ENCODE measurements around the gene NUDCD3. TPM values are rescaled to one million over a fixed set of nuclear protein-coding genes. Genes with fewer than 3 reads are reported as not detected.

The NUDCD3 gene
- total RNA-seq, 3 donors from 2014 or later = 52.1 to 64.0 (median 60.0) TPM

DNA sequence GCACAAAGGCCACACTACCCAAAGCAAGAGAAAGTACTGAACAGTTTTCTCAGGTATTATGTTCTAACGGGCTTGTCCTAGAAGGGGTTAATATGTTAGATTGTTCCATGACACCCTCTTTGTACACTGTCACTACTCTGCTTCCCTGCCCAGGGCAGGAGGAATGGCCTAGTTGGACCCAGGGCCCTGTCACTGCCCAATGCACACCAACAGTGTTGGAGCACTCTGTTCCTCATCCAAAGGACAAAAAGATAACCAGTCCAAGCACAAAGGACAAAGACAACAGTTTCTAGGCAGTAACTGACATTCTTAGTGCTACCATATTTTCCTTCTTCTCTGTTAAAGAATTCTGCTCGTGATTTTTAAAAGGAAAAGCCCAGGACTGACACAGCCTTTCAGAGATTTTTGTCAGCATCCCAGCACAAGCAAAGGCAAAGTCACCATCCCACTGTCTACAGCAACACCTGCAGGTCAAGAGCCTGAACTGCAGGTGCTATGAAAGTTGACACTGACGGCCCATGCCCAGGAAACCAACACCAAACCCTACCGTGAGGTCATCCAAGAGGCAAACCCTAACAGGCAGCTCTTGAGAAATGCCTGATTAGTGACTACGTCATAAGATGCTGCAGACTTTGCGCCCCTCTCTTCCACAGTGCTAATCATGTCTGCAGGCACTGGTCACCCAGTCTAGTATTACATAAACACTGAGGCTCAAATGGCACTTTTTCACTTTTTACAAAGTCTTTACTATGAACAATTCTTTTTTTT lies 13.2 kb downstream of the NUDCD3 start:
- no peak for TF ChIP-seq POLR2A (IDR thresholded peaks at IDR 0.05)
- TF ChIP-seq, protein P1, sequence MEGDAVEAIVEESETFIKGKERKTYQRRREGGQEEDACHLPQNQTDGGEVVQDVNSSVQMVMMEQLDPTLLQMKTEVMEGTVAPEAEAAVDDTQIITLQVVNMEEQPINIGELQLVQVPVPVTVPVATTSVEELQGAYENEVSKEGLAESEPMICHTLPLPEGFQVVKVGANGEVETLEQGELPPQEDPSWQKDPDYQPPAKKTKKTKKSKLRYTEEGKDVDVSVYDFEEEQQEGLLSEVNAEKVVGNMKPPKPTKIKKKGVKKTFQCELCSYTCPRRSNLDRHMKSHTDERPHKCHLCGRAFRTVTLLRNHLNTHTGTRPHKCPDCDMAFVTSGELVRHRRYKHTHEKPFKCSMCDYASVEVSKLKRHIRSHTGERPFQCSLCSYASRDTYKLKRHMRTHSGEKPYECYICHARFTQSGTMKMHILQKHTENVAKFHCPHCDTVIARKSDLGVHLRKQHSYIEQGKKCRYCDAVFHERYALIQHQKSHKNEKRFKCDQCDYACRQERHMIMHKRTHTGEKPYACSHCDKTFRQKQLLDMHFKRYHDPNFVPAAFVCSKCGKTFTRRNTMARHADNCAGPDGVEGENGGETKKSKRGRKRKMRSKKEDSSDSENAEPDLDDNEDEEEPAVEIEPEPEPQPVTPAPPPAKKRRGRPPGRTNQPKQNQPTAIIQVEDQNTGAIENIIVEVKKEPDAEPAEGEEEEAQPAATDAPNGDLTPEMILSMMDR (IDR thresholded peaks at IDR 0.05) = peak; percentile 59 to 88 (median 85)
- Histone ChIP-seq H3K27me3 (no peaks in the 10 kb centered on the region), H3K36me3 (peaks cover 4% of the 10 kb centered on the region), H3K9me3 (no peaks in the 10 kb centered on the region), H3K4me1 (no peaks in the 10 kb centered on the region), H3K27ac (no peak overlapping the region), H3K4me3 (no peak overlapping the region)
- peak in 1 of 2 donors; percentile 43 for DNase-seq (ENCODE audit: low spot score in 2 of 2)
- intact Hi-C loops (cut with DNase I; ENCODE audit: low total_unique reads) = no loop called here

DNA sequence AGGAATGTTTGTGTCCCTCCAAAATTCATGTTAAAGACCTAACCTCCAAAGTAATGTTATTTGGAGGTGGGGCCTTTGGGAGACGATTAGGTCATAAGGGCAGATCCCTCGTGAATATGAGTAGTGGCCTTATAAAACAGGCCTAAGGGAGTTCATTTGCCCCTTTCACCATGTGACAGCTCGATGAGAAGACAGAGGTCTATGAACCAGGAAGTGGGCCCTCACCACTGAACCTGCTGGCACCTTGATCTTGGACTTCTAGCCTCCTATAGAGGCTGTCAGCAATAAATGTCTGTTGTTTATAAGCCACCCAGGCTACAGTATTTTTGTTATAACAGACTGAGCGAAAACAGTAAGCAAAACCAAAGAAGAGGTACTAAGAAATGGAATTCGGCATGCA lies 14.1 kb downstream of the NUDCD3 start:
- Histone ChIP-seq H3K27ac (no peak overlapping the region), H3K4me3 (no peak overlapping the region), H3K27me3 (no peaks in the 10 kb centered on the region), H3K4me1 (no peaks in the 10 kb centered on the region), H3K36me3 (peaks cover 4% of the 10 kb centered on the region), H3K9me3 (no peaks in the 10 kb centered on the region)
- DNase-seq (ENCODE audit: low spot score in 2 of 2) = no peak
- intact Hi-C loops (cut with DNase I; ENCODE audit: low total_unique reads) = no loop called here
- TF ChIP-seq, protein P1 (IDR thresholded peaks at IDR 0.05) = no peak
- no peak for TF ChIP-seq POLR2A (IDR thresholded peaks at IDR 0.05)
- TF ChIP-seq POLR2AphosphoS5 (IDR thresholded peaks at IDR 0.05) = no peak

DNA sequence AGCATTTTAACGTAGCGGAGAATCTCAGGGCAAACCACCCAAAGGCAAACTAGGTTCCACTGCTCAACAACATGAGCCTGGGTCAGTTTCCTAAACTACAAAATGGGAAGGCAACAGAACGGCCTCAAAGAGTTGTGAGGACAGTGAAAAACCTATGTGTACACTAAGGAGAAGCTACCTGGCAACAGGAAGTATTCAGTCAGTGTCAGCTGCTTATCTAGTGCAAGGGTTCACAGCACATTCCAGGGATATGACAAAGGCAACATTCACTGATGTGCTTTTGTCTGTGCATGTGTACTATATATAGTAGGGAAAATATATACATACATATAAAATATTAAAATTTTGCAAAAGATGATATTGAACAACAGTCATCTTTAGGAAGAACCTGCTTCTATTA lies 17.2 kb downstream of the NUDCD3 start:
- intact Hi-C loops (cut with DNase I; ENCODE audit: low total_unique reads) = no loop called here
- Histone ChIP-seq H3K4me3 (no peak overlapping the region), H3K36me3 (no peaks in the 10 kb centered on the region), H3K4me1 (no peaks in the 10 kb centered on the region), H3K9me3 (no peaks in the 10 kb centered on the region), H3K27ac (no peak overlapping the region), H3K27me3 (no peaks in the 10 kb centered on the region)
- TF ChIP-seq POLR2AphosphoS5 (IDR thresholded peaks at IDR 0.05) (no peak), POLR2A (IDR thresholded peaks at IDR 0.05) (no peak)
- TF ChIP-seq, protein P1 (IDR thresholded peaks at IDR 0.05) = no peak
- no peak for DNase-seq (ENCODE audit: low spot score in 2 of 2)

DNA sequence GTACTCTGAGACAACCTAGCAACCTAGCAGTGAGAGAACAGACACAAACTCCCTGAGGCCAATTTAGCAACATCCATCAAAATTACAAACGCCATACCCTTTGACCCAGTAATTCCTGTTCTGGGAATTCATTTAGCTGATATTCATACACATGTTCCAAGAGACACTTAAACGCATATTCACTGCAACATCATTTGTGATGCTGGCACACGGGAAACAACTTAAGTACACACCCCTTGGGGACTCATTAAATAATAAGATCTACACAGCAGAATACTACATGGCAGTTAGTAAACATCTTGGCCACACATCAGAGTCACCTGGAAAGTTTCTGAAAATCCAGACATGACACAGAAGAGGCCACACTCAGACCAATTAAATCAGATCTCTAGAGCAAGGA lies 17.6 kb downstream of the NUDCD3 start:
- H3K27ac ChIP-seq = no peak overlapping the region
- H3K4me3 ChIP-seq = no peak overlapping the region
- no peaks in the 10 kb centered on the region for H3K9me3 ChIP-seq
- H3K36me3 ChIP-seq = no peaks in the 10 kb centered on the region
- no peaks in the 10 kb centered on the region for H3K4me1 ChIP-seq
- DNase-seq (ENCODE audit: low spot score in 2 of 2) = no peak
- H3K27me3 ChIP-seq = no peaks in the 10 kb centered on the region
- TF ChIP-seq POLR2AphosphoS5 (IDR thresholded peaks at IDR 0.05) (no peak), POLR2A (IDR thresholded peaks at IDR 0.05) (no peak)
- TF ChIP-seq, protein P1 (IDR thresholded peaks at IDR 0.05) = no peak
- intact Hi-C loops (cut with DNase I; ENCODE audit: low total_unique reads) = no loop called here

DNA sequence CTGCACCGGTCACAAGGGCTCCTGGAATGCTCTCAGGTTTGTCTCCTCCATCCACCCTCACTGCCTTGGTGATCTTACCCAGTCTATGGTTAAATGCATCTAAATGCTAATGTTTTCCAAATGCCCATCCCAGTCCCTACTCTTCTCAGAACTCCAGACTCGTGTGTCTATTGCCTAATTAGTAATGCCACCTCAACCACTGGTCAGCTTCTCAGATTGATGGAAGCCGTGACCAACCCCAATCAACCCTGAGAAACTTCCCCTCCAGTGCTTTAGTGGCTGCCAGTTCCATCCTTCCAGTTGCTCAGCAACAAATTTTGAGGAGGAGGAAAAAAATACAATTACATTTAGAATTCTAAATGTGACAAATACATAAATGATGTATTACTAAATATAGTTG lies 18.6 kb downstream of the NUDCD3 start:
- Histone ChIP-seq H3K36me3 (no peaks in the 10 kb centered on the region), H3K27me3 (no peaks in the 10 kb centered on the region), H3K4me1 (no peaks in the 10 kb centered on the region), H3K9me3 (no peaks in the 10 kb centered on the region), H3K27ac (no peak overlapping the region), H3K4me3 (no peak overlapping the region)
- TF ChIP-seq POLR2AphosphoS5 (IDR thresholded peaks at IDR 0.05) (no peak), POLR2A (IDR thresholded peaks at IDR 0.05) (no peak)
- TF ChIP-seq, protein P1 (IDR thresholded peaks at IDR 0.05) = no peak
- intact Hi-C loops (cut with DNase I; ENCODE audit: low total_unique reads) = no loop called here
- no peak for DNase-seq (ENCODE audit: low spot score in 2 of 2)
